OCI-LY1 (cell line): ENCODE results near the gene ELF2.

Experiments
- EZH2 ChIP-seq: fragments of 200-600 bp; sonication (generic), shearing (Covaris generic); IDR thresholded peaks from 2 replicates; pipeline ENCODE4 v1.8.0; 2017; ENCODE audit warnings: borderline replicate concordance, mixed run types, mild to moderate bottlenecking, antibody characterized with exemption, low read length, moderate library complexity, mixed read lengths
- TF ChIP-seq, protein P1 (sequence below): fragments of 200-600 bp; sonication (generic), shearing (Covaris generic); IDR thresholded peaks from 2 replicates; pipeline ENCODE4 v1.5.1; 2017; ENCODE audit warnings: mild to moderate bottlenecking, antibody characterized with exemption, low read length, moderate library complexity, mixed read lengths

DNA sequence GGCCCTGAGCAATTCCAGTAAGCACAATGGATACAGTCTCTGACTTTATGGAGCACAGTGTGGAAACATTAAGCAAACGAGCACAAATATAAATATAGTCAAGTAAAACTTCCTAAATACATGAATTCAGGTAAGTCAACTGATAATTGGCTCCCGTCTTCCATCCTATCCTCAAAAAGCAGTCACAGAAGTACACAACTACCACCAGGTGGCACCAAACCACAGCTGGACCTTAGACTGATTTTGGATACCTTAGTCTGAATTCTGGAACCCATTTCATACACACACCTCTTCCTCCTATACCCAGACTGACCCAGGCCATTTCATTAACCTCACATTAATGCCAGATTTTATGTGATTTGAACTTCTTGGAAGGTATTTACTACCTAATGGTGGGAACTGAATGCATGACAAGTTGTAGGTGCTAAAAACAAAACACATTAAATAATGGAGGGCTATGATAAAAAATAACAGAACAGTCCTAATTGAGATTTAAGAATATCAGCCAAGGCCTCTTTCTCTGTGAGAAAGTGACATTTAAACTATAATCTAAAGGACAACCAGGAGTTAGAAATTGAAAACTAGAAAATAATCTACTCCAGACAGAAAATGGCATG lies 77.5 kb downstream of the ELF2 start:
- TF ChIP-seq, protein P1, sequence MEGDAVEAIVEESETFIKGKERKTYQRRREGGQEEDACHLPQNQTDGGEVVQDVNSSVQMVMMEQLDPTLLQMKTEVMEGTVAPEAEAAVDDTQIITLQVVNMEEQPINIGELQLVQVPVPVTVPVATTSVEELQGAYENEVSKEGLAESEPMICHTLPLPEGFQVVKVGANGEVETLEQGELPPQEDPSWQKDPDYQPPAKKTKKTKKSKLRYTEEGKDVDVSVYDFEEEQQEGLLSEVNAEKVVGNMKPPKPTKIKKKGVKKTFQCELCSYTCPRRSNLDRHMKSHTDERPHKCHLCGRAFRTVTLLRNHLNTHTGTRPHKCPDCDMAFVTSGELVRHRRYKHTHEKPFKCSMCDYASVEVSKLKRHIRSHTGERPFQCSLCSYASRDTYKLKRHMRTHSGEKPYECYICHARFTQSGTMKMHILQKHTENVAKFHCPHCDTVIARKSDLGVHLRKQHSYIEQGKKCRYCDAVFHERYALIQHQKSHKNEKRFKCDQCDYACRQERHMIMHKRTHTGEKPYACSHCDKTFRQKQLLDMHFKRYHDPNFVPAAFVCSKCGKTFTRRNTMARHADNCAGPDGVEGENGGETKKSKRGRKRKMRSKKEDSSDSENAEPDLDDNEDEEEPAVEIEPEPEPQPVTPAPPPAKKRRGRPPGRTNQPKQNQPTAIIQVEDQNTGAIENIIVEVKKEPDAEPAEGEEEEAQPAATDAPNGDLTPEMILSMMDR = peak; percentile 87
- no peak for TF ChIP-seq EZH2
